Mesenchymal stem cell (in vitro differentiated cells and primary cell): Measurements from ENCODE around the gene FLT1.

ENCODE experiments used
- DNase-seq: peaks from one replicate; pipeline ENCODE4 v3.0.0-alpha.2; 2013
- H2AFZ ChIP-seq: one replicate; pipeline ENCODE4 v1.6.1; 2013; ENCODE audit warnings: low read depth, mild to moderate bottlenecking, control low read depth, inconsistent platforms, low read length, moderate library complexity
- H2AK5ac ChIP-seq: 2 replicates; pipeline ENCODE4 v1.6.1; 2013; ENCODE audit warnings: low read length, moderate library complexity, mild to moderate bottlenecking, inconsistent platforms; ENCODE audit not compliant: severe bottlenecking
- H2BK120ac ChIP-seq: one replicate; pipeline ENCODE4 v1.6.1; 2013; ENCODE audit warnings: low read depth, mild to moderate bottlenecking, inconsistent platforms, low read length, moderate library complexity
- H2BK12ac ChIP-seq, 2 experiments: one replicate each; pipeline ENCODE4 v1.6.1; 2013; ENCODE audit warnings: inconsistent platforms in 2 of 2, low read length in 2 of 2, mild to moderate bottlenecking in 2 of 2, moderate library complexity in 2 of 2, control low read depth in 1 of 2
- H2BK15ac ChIP-seq: one replicate; pipeline ENCODE4 v1.6.1; 2013; ENCODE audit warnings: mild to moderate bottlenecking, low read depth, inconsistent platforms; ENCODE audit not compliant: poor library complexity, severe bottlenecking
- H2BK5ac ChIP-seq: 2 replicates; pipeline ENCODE4 v1.6.1; 2013; ENCODE audit warnings: low read depth, mild to moderate bottlenecking, low read length, control low read depth, inconsistent platforms; ENCODE audit not compliant: poor library complexity, severe bottlenecking
- H3K14ac ChIP-seq, 2 experiments: one replicate each; pipeline ENCODE4 v1.6.1; 2013; ENCODE audit warnings: inconsistent platforms in 2 of 2, low read length in 2 of 2, control low read depth in 1 of 2, mild to moderate bottlenecking in 1 of 2, moderate library complexity in 1 of 2
- H3K18ac ChIP-seq, 2 experiments: one replicate each; pipeline ENCODE4 v1.6.1; 2013; ENCODE audit warnings: inconsistent platforms in 2 of 2, low read length in 2 of 2, control low read depth in 1 of 2, low read depth in 1 of 2, mild to moderate bottlenecking in 1 of 2
- H3K23ac ChIP-seq, 2 experiments: one replicate each; pipeline ENCODE4 v1.6.1; 2013; ENCODE audit warnings: inconsistent platforms in 2 of 2, low read length in 2 of 2, mild to moderate bottlenecking in 2 of 2, moderate library complexity in 2 of 2, control low read depth in 1 of 2
- H3K27ac ChIP-seq: 2 replicates; pipeline ENCODE4 v1.5.1; 2013; ENCODE audit warnings: mild to moderate bottlenecking, moderate library complexity, low read length, control low read depth, inconsistent platforms; ENCODE audit not compliant: poor library complexity, severe bottlenecking
- H3K27me3 ChIP-seq, 2 experiments: 2 replicates each; pipeline versions ENCODE4 v1.6.1 to v1.7.0; 2013; ENCODE audit warnings: low read length in 2 of 2, mild to moderate bottlenecking in 2 of 2, moderate library complexity in 2 of 2, control low read depth in 1 of 2, inconsistent platforms in 1 of 2; ENCODE audit not compliant: control insufficient read depth in 1 of 2, insufficient read depth in 1 of 2
- H3K36me3 ChIP-seq, 2 experiments: 2 replicates each; pipeline versions ENCODE4 v1.6.1 to v1.7.0; 2013; ENCODE audit warnings: low read length in 2 of 2, control low read depth in 1 of 2, inconsistent platforms in 1 of 2, low read depth in 1 of 2, mild to moderate bottlenecking in 1 of 2; ENCODE audit not compliant: insufficient read depth in 2 of 2, control insufficient read depth in 1 of 2
- H3K4ac ChIP-seq, 2 experiments: one replicate each; pipeline ENCODE4 v1.6.1; 2013; ENCODE audit warnings: inconsistent platforms in 2 of 2, low read length in 2 of 2, mild to moderate bottlenecking in 2 of 2, moderate library complexity in 2 of 2, control low read depth in 1 of 2, low read depth in 1 of 2
- H3K4me1 ChIP-seq: 2 replicates; pipeline ENCODE4 v1.6.1; 2013; ENCODE audit warnings: low read depth, low read length, control low read depth; ENCODE audit not compliant: control insufficient read depth, insufficient read depth
- H3K4me2 ChIP-seq: 2 replicates; pipeline ENCODE4 v1.6.1; 2013; ENCODE audit warnings: low read length, mild to moderate bottlenecking, inconsistent platforms; ENCODE audit not compliant: poor library complexity, severe bottlenecking
- H3K4me3 ChIP-seq, 2 experiments: 2 replicates each; pipeline versions ENCODE4 v1.5.1 to v1.7.0; 2013; ENCODE audit warnings: low read length in 2 of 2, mild to moderate bottlenecking in 2 of 2, control low read depth in 1 of 2, low read depth in 1 of 2; ENCODE audit not compliant: insufficient read depth in 1 of 2
- H3K79me1 ChIP-seq: replicated peaks from 2 replicates; pipeline ENCODE4 v1.6.1; 2013; ENCODE audit warnings: mild to moderate bottlenecking, control low read depth, low read length, inconsistent platforms; ENCODE audit not compliant: poor library complexity, severe bottlenecking
- H3K9ac ChIP-seq: 2 replicates; pipeline ENCODE4 v1.7.0; 2013; ENCODE audit warnings: mild to moderate bottlenecking, low read length, moderate library complexity
- H3K9me3 ChIP-seq: 2 replicates; pipeline ENCODE4 v1.7.0; 2013; ENCODE audit warnings: mild to moderate bottlenecking, low read length; ENCODE audit not compliant: control insufficient read depth
- H4K8ac ChIP-seq: one replicate; pipeline ENCODE4 v1.6.1; 2013; ENCODE audit warnings: inconsistent platforms, mild to moderate bottlenecking, low read length, moderate library complexity
- H4K91ac ChIP-seq: one replicate; pipeline ENCODE4 v1.6.1; 2013; ENCODE audit warnings: mild to moderate bottlenecking, low read length, inconsistent platforms
- WGBS: methylation state at CpG from one replicate; pipeline ENCODE4 v1.1.7; 2013; ENCODE audit warnings: mixed read lengths; 5-methylcytosine and 5-hydroxymethylcytosine counted together

Gene FLT1

DNA sequence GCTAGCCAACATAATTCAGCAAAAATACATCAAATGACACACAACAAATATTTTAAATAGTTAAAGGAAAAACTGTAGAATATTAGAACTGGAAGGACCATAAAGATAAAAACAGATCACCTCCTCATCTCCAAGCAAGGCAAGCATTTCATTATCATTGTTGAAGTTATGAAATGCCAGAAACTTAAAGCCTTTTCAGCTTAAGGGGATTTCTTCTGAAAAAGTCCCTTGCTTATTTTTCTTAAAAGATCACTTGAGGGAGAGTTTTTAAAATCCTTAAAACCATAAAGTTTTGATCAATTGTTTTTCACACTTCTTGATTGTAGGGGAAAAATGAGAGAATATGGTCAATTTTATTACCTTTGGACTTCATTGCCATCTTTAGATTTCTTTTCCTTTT, 37.4 kb downstream of the FLT1 start:
- H2AFZ ChIP-seq, result no peak overlapping the region
- no peak overlapping the region for H3K4me3 ChIP-seq
- DNase-seq, result no peak
- no peak overlapping the region for H4K8ac ChIP-seq
- H2BK120ac ChIP-seq, result no peak overlapping the region
- H3K14ac ChIP-seq, result no peak overlapping the region
- H2AK5ac ChIP-seq, result no peak overlapping the region
- no peak overlapping the region for H2BK12ac ChIP-seq
- H3K9me3 ChIP-seq, result no peaks in the 10 kb centered on the region
- H3K27ac ChIP-seq, result no peak overlapping the region
- H3K4ac ChIP-seq, result no peak overlapping the region
- no peak overlapping the region for H3K23ac ChIP-seq
- peaks cover 0 to 14% of the 10 kb centered on the region in 2 experiments for H3K27me3 ChIP-seq
- H3K79me1 ChIP-seq, result no peaks in the 10 kb centered on the region
- H3K18ac ChIP-seq, result no peak overlapping the region
- no peak overlapping the region for H2BK5ac ChIP-seq
- no peak overlapping the region for H3K9ac ChIP-seq
- no peaks in the 10 kb centered on the region for H3K4me1 ChIP-seq
- H3K4me2 ChIP-seq, result no peak overlapping the region
- no peak overlapping the region for H2BK15ac ChIP-seq
- H3K36me3 ChIP-seq, result no peaks in the 10 kb centered on the region
- H4K91ac ChIP-seq, result no peak overlapping the region

DNA sequence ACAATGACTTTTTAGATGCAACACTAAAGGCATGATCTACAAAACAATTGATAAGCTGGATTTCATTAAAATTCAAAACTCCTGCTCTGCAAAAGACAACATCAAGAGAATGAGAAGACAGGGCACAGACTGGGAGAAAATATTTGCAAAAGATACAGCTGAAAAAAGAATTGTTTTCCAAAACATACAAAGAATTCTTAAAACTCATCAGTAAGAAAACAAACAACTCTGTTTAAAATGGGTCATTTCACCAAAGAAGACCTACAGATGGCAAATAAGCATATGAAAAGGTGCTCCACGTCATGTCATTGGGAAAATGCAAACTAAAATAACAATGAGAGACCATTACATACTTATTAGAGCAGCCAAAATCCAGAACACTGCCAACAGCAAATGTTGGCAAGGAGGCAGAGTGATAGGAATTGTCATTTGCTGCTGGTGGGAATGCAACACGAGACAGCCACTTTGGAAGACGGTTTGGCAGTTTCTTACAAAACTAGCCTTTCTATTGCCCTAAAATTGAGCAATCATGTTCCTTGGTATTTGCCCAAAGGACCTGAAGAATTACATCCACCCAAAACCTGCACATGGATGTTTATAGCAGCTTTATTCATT, 39.2 kb downstream of the FLT1 start:
- Histone ChIP-seq H3K9ac (no peak overlapping the region), H2AFZ (no peak overlapping the region), H2BK12ac (no peak overlapping the region), H3K4me1 (no peaks in the 10 kb centered on the region), H2BK120ac (no peak overlapping the region), H2AK5ac (no peak overlapping the region), H3K14ac (no peak overlapping the region), H3K4me3 (no peak overlapping the region), H4K91ac (no peak overlapping the region), H3K27me3 (peaks cover 0 to 26% of the 10 kb centered on the region in 2 experiments), H2BK5ac (no peak overlapping the region), H4K8ac (no peak overlapping the region), H3K18ac (no peak overlapping the region), H3K23ac (no peak overlapping the region), H3K36me3 (no peaks in the 10 kb centered on the region), H3K79me1 (no peaks in the 10 kb centered on the region), H2BK15ac (no peak overlapping the region), H3K9me3 (no peaks in the 10 kb centered on the region), H3K4me2 (no peak overlapping the region), H3K4ac (no peak overlapping the region), H3K27ac (no peak overlapping the region)
- DNase-seq, result no peak
- 93% methylated on average over 3 of the region's 3 CpGs for WGBS

DNA sequence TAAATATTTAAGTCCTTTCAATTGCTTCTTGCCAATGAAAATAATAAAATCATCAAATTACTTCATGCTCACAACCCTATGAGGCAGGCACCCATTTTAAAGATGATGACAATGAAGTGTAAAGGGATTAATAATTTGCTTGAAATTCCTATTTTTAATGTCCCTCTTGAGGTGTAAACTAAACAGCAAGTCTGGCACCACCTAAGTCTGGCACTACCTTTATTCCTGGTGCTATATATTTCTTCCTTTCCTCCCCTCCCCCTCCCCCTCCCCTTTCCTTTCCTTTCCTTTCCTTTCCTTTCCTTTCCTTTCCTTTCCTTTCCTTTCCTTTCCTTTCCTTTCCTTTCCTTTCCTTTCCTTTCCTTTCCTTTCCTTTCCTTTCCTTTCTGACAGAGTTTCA, 42.2 kb downstream of the FLT1 start:
- peaks cover 0 to 33% of the 10 kb centered on the region in 2 experiments for H3K27me3 ChIP-seq
- no peak overlapping the region for H3K9ac ChIP-seq
- H2BK120ac ChIP-seq, result no peak overlapping the region
- H3K9me3 ChIP-seq, result peaks cover 5% of the 10 kb centered on the region
- no peak overlapping the region for H3K23ac ChIP-seq
- no peak overlapping the region for H4K91ac ChIP-seq
- H3K4me2 ChIP-seq, result no peak overlapping the region
- H2AK5ac ChIP-seq, result no peak overlapping the region
- no peak overlapping the region for H3K27ac ChIP-seq
- DNase-seq, result no peak
- no peak overlapping the region for H2BK5ac ChIP-seq
- no peak overlapping the region for H2BK15ac ChIP-seq
- no peak overlapping the region for H3K14ac ChIP-seq
- no peak overlapping the region for H3K4me3 ChIP-seq
- H4K8ac ChIP-seq, result no peak overlapping the region
- H3K4me1 ChIP-seq, result no peaks in the 10 kb centered on the region
- no peak overlapping the region for H2BK12ac ChIP-seq
- no peak overlapping the region for H3K18ac ChIP-seq
- no peak overlapping the region for H3K4ac ChIP-seq
- no peaks in the 10 kb centered on the region for H3K36me3 ChIP-seq
- H2AFZ ChIP-seq, result no peak overlapping the region
- no peaks in the 10 kb centered on the region for H3K79me1 ChIP-seq

DNA sequence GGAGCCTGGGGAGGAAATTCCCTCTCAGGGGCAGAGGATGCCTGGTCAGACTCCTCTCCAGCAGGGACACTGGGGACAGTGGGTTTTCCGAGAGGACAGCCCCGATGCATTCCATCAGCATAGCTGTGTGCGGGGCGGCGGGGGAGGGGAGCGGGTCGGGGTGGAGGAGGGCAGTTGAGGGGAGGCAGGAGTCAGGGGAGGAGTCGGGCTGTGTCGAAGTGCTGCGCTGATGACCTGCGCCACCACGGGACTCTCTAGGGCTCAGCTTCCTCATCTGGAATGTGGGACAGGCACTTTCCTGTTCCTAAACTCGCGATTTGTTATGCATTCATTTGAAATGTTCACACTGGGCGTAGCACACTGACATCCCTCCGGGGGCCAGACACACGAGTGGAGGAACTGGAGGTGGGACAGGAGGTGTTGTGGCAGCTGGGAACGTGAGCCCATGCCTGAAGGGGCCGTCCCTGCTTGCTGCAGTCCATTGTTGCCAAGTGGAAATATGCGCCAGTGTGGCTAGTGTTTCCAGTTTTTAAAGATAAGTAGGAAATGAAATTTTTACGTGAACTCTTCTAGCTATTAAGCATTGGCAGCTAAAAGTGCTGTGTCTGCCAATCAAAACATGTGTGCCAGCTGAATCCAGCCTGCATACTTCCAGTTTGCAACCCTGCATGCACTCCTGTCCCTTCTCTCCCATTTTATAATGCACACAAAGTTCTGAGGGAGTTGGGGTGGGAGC, 43.3 kb downstream of the FLT1 start:
- peak overlapping the region in 1 of 2 experiments; percentile 61 for H3K4me3 ChIP-seq
- H3K9ac ChIP-seq, result no peak overlapping the region
- no peak overlapping the region for H4K8ac ChIP-seq
- H3K23ac ChIP-seq, result no peak overlapping the region
- H3K27me3 ChIP-seq, result peaks cover 0 to 33% of the 10 kb centered on the region in 2 experiments
- H3K4ac ChIP-seq, result no peak overlapping the region
- H2AFZ ChIP-seq, result no peak overlapping the region
- no peak overlapping the region for H2BK15ac ChIP-seq
- H3K36me3 ChIP-seq, result no peaks in the 10 kb centered on the region
- H3K18ac ChIP-seq, result peak overlapping the region in 1 of 2 experiments; percentile 55
- H3K27ac ChIP-seq, result no peak overlapping the region
- H3K4me1 ChIP-seq, result no peaks in the 10 kb centered on the region
- peaks cover 6% of the 10 kb centered on the region for H3K9me3 ChIP-seq
- 74% methylated on average over 19 of the region's 21 CpGs for WGBS
- H2BK120ac ChIP-seq, result no peak overlapping the region
- H3K14ac ChIP-seq, result peak overlapping the region in 1 of 2 experiments; percentile 35
- H3K79me1 ChIP-seq, result no peaks in the 10 kb centered on the region
- no peak overlapping the region for H2BK5ac ChIP-seq
- H2BK12ac ChIP-seq, result peak overlapping the region in 1 of 2 experiments; percentile 25
- DNase-seq, result no peak
- H2AK5ac ChIP-seq, result no peak overlapping the region
- no peak overlapping the region for H3K4me2 ChIP-seq
- no peak overlapping the region for H4K91ac ChIP-seq
